NCI-H446 treated with DMSO at 0.1 percent for 48 hours (cell line): ENCODE measurements around the gene NKPD1.
"Not testable (repeated sequence)": the region's sequence is repeated elsewhere in the genome, so short reads cannot be mapped to it uniquely, and the experiment has no call there.

Experiments used
- DNase-seq: peaks from one replicate; lab custom pipeline; 2025; lab: John Stamatoyannopoulos, UW

NKPD1 gene

DNA sequence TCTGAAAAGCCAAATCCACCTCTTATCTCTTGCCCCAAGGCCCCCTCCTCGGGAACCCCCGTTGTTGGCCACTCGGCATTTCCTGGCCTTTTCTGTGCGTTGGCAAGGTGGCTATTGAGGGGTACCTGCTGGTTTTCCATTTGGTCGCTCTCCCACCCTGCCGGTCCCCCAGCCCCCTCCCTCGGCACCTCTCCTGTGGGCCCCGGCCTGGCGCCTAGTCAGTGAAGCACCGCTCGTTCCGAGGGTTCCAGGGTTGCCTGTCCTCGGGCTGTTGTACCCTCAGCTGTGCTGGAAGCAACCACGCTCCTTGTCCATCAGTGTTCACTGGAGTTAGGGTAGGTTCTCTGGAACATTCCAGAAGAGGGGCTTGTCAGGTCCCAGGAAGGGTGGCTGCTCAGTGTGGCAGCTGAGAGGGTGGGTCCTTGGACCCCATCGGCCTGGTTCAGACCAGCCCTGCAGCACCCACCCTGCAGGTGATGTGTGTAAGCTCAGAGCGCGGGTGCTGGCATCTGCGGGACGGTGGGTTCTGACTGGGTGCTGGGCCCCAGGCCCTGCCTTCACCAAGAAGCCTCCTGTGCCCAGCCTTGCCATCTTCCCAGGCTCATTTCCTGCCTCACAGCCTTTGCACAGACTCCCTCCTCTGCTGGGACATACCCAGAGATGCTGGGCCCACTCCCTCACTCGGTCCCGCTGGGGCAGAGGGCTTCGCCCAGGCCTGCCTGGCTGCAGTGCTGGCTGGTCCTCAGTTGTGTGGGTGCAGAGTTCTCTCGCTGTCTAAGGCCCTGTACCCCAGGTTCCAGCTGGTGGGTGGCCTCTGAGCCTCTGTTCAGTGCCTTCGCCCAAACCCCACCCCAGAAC lies 21.3 kb downstream of the NKPD1 start:
- DNase-seq, result no peak

DNA sequence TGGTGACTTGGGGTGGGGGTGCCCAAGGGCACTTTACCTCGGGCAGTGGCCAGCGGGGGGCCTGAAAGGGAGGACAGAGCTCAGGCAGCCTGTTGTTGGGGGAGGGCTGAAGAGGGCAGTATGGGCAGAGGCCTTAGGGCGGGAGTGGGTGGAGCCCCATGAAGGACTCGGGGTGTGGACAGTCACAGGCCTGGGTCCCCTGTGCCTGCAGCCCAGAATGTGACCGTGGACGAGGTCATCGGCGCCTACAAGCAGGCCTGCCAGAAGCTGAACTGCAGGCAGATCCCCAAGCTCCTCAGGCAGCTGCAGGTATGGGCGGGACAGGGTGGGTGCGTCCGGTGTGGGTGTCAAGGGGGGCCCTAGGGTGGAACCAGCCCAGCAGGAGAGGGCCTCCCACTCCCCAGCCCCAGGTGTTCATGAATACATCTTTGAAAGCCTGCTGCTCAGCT lies 22.5 kb downstream of the NKPD1 start:
- no peak for DNase-seq

GRCh38 chr19:45137179-45137761 lies 23.5 kb downstream of the NKPD1 start:
- DNase-seq, result no peak

GRCh38 chr19:45136507-45137178 lies 24.1 kb downstream of the NKPD1 start:
- no peak for DNase-seq

DNA sequence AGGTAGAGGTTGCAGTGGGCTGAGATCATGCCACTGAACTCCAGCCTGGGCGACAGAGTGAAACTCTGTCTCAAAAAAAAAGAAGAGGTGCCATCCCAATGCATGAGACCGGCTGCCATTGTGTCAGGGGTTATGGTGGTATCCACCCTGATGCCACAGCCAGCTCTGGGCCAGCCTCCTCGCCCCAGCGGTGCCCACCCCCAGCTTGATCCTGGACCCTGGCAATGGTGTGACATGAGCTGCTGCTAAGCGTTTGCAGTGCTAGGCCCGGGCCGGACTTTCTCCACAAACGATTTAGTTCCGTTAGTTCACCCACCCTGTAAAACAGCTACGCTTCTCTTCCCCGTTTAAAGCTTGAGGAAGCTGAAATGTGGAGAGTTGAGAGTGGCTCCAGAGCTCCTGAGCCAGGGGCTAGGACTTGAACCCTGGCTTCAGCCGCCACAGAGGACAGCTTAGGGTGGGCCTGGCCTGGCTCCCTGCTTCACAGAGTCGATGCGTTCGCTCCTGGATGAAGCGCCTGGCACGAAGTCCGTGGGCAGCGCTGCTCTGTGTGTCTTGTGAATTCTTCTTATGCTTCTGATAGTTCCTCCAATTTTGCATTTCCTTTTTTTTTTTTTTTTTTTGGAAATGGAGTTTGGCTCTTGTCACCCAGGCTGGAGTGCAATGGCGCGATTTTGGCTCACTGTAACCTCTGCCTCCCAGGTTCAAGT lies 25.5 kb downstream of the NKPD1 start:
- DNase-seq, result no peak

GRCh38 chr19:45133661-45134060 lies 27.1 kb downstream of the NKPD1 start:
- DNase-seq, result no peak

GRCh38 chr19:45130888-45131615 lies 29.7 kb downstream of the NKPD1 start:
- no peak for DNase-seq

DNA sequence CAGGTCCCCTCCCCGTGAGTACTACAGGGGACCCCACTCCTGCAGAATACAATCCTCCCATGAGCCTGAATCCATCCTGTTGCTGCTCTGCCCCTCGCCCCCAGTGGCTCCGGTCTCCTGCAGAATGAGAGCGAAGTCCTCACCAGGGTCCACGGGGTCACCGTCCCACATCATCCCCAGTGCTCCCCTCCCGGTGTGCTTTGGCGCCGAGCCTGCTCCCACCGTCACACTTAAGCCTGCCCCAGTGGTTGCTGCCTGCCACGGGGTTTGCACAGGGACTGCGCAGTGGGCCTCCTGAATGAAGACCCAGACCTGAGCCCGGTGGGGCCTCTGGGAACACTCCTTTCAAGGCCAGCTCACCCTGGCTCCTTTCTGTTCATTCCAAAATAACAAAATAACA lies 30.5 kb downstream of the NKPD1 start:
- no peak for DNase-seq

DNA sequence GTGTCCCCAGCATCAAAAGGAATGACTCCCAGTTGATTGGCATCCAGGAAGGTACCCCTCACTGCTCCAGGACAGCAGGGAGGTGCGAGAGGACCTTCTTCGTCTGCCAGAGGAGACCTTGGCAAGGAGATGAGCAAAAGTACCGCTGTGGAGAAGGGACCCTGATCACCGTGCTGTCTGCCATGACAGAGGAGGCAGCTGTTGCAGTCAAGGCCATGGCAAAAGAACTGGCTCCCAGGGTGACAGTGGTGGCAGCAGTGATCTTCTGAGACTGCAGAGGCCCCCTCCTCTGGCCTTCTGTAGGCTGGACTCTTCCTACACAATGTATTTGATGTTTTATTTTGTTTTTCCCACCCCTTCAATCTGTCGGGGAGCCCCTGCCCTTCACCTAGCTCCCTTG lies 32.0 kb downstream of the NKPD1 start:
- no peak for DNase-seq

- no peak for DNase-seq
Measured at GRCh38 chr19:45128146-45128545, 32.6 kb downstream of the NKPD1 start.

DNA sequence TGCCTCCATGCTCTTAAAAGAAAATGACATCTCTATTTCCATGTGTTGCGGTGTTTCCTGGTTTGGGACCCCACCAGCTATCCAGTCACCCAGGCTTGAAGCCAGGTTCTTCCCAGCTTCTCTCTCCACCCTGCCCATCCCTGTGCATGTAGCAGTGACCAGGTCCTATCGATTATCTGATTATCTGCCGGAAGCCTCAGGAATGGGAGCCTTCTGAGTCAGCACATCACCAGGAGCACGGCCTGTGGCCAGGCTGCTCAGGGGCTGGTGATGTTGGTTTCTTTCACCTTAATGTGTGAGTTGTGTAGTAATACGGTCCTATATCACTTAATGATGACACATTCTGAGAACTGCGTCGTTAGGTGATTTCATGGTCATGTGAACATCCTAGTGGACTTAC lies 34.1 kb downstream of the NKPD1 start:
- DNase-seq, result no peak

DNA sequence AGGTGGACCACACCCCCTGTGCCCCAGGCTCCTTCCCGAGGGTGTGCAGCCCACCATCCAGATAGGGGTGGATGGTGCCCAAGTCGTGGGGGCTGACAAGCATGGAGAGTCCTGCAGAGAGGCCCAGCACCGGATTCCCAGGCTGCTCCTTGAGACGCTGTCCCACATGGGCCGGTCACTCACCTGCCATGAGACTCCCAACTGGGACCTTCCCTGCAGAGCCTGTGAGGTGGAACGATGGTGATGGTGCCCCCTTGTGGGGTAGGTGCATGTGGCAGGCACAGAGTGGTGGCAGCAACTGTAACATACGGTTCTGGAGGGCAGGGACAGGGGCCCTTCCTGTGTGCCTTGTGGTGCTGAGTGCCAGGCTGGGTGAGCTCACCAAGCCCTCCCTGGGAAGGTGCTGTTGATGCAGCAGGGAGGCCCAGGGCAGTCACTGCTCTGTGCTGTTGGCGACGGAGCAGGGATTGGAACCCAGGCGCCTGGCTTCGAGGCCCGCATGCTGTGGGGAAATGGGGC lies 34.7 kb downstream of the NKPD1 start:
- no peak for DNase-seq

DNA sequence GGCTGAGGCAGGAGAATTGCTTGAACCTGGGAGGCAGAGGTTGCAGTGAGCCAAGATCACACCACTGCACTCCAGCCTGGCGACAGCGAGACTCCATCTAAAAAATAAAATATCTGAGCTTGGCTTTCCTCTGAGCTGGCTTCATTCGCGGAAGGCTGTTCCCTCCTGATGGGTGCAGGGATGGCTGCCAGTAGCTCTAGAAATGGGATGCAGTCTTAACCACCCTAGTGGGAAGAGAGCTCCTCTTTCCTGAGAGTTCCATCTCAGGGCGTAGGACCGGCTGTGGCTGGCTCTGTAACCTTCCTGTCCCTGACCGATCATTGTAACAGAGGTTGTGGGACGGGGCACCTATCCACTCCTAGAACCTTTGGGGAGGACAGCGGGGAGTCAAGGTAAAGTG lies 35.4 kb downstream of the NKPD1 start:
- DNase-seq, result no peak

- no peak for DNase-seq
Measured at GRCh38 chr19:45124021-45124420, 36.8 kb downstream of the NKPD1 start.

DNA sequence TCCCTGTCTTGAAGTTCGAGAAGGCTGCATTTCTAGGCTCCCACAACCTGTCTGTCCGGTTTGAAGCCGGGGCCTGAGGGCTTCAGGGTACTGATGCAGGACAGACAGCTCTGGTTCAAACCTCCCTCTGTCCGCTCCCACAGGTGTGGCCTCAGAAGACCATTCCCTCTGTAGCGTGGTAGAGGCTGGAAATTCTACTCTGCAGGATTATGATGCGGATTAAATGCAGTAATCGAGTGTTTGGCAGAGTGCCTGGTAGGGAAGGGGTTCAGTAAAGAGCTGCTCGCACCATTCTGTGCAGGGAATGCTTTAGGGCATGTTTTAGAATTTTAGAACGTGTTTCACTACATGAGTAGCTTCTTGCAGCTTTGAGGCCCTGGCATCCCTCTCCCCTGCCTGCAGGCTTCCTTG lies 37.3 kb downstream of the NKPD1 start:
- DNase-seq, result no peak

DNA sequence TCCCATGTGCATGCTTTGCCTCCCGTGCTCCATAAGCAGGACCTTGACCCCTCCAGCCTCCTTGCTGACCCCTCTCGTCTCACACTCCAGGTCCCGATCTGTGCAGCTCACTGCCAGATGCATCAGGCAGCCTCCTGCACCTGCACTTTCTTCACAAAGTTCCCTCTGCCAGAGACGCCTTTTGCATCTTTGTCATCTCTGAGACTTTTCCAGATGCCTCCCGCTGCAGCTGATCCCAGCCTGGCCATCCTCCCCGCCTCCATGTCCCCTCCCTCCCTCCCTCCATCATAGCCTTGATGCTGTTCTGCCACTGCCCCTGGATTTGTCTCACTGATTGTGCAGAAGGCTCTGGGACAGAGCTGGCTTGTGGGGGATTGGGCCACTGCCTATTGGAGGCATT lies 38.0 kb downstream of the NKPD1 start:
- no peak for DNase-seq

GRCh38 chr19:45121827-45122345 lies 38.9 kb downstream of the NKPD1 start:
- no peak for DNase-seq

DNA sequence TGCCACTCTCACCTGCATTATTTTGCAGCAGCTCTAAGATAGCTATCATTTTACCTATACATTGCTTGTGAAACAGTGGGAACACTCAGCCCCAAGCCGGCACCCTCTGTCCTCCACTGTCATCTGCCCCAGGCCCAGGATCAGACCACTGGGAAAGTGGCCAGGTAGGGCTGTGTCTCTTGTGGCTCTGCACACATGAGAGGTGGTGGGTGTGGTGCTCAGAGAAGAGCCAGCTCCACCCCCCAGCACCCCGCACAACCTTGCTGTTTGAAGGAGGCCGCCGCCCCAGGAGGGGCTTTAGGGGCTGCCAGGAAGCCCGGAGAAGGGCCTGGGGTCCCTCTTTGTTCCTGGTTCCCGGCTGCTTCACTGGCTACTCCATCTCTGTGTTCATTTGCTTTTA lies 41.2 kb downstream of the NKPD1 start:
- DNase-seq, result no peak

DNA sequence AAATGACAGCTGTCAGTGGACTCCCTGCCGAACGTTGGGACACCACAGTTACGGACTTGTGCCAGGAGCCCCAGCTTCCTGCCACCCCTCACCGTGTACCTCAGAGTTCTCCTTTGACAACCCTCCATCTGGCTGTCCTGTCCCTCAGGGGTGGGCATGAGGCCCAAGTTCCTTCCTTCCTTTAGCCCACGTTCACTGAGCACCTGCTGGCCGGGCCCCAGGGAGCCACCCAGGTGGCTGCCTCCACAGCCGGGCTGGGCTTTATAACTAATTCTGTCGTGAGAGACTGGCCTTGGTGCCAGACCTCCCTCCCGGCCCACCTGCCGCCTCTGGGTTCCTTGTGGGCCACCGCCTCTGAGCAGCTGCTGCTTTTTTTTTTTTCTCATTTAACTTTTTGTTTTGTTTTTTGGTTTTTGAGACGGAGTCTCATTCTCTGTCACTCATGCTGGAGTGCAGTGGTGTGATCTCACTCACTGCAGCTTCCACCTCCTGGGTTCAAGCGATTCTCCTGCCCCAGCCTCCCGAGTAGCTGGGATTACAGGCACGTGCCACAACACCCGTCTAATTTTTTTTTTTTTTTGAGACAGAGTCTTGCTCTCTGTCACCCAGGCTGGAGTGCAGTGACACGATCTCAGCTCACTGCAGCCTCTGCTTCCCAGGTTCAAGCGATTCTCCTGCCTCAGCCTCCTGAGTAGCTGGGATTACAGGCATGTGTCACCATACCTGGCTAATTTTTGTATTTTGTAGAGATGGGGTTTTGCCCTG lies 42.0 kb downstream of the NKPD1 start:
- DNase-seq, result not testable (repeated sequence)

DNA sequence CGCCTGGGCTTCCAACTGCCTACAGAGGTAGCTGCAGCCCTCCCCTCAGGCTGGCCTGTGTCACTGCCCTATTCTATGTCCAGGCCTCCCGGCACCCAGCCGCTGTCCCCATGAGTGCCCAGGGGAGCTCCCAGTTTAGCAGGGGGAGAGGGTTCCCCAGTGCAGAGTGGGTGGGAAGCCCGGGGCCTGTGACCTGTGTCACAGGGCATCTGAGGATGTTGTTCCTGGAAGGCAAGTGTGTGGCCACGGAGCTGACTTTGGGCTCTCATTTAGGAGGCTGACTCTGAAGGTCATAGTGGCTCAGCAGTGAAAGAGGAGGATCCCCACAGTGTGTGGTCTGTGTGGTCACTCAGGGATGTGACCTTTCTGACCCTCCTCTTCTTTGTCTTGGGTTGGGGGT lies 42.7 kb downstream of the NKPD1 start:
- DNase-seq, result no peak

DNA sequence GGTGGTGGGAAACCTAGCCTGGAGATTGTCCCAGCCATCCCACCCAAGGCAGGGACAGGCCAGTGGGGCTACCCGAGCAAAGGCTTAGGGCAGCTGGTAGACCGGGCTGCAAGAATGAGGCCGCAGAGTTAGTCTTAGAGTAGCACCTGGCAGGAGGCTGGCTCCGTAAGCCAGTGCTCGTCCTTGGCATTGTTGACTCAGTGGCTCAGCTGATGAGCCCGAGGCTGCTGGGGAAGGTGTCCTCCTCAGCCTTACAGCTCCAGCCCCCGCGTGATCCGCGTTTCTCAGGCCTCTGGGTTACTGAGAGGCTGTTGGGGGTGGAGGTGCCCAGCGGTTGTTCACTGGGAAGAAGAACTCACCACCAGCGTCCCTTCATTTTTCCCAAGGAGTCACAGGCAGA lies 43.1 kb downstream of the NKPD1 start:
- DNase-seq, result no peak
